Frontal cortex (tissue), 4 donors: ENCODE data around the gene NOL9. TPM values are rescaled to one million over a fixed set of nuclear protein-coding genes. Genes with fewer than 3 reads are reported as not detected.
A peak's percentile ranks its signal among the peaks of the same experiment; 100 is the strongest.

Experiments used
- DNase-seq, 2 donors: peaks; one replicate each; pipeline ENCODE4 v3.0.0; 2012; ENCODE audit warnings: low spot score in 2 of 2
- FAIRE-seq: peaks from 2 replicates; lab custom pipeline; 2012; peaks lifted over from hg19 to GRCh38; lab: Jason Lieb, UNC
- total RNA-seq: library from RNA; depleted of rRNA; stranded (reverse); fragments of >200 nt; gene quantifications from one replicate; pipeline ENCODE4 v1.2.3, GENCODE V29; 2014
- donor health status: control.
- donor health status: control.
- donor health status: control.

Gene NOL9
- total RNA-seq, 1 donor from 2014 or later, result 35.9 TPM

GRCh38 chr1:6508154-6508815 lies 46.0 kb downstream of the NOL9 start:
- FAIRE-seq, result no peak
- DNase-seq, result no peak

GRCh38 chr1:6507461-6507911 lies 46.8 kb downstream of the NOL9 start:
- FAIRE-seq (no peak), DNase-seq (peak in 1 of 2 donors; percentile 29)

GRCh38 chr1:6507037-6507428 lies 47.3 kb downstream of the NOL9 start:
- no peak for FAIRE-seq

GRCh38 chr1:6506210-6507036 lies 47.9 kb downstream of the NOL9 start:
- peak in 1 of 2 donors; percentile 17 for DNase-seq

More at GRCh38 chr1:6507037-6507428, 47.3 kb downstream of the NOL9 start:
- peak in 1 of 2 donors; percentile 22 for DNase-seq

GRCh38 chr1:6505367-6506209 lies 48.7 kb downstream of the NOL9 start:
- DNase-seq (no peak), FAIRE-seq (no peak)

More at GRCh38 chr1:6506210-6507036, 47.9 kb downstream of the NOL9 start:
- no peak for FAIRE-seq

GRCh38 chr1:6504887-6505286 lies 49.4 kb downstream of the NOL9 start:
- FAIRE-seq (no peak), DNase-seq (no peak)

GRCh38 chr1:6503884-6504602 lies 50.3 kb downstream of the NOL9 start:
- DNase-seq (no peak), FAIRE-seq (no peak)

GRCh38 chr1:6502000-6502891 lies 52.1 kb downstream of the NOL9 start:
- DNase-seq, result peak; percentile 48 to 63
- FAIRE-seq, result no peak

GRCh38 chr1:6501279-6501813 lies 53.0 kb downstream of the NOL9 start:
- FAIRE-seq, result no peak
- peak in 1 of 2 donors; percentile 18 for DNase-seq

- DNase-seq, result peak in 1 of 2 donors; percentile 17
- FAIRE-seq, result no peak
Observed at GRCh38 chr1:6500544-6501278, 53.6 kb downstream of the NOL9 start.

- FAIRE-seq (no peak), DNase-seq (no peak)
Observed at GRCh38 chr1:6499296-6499695, 55.0 kb downstream of the NOL9 start.

GRCh38 chr1:6498576-6499111 lies 55.7 kb downstream of the NOL9 start:
- FAIRE-seq (no peak), DNase-seq (no peak)

GRCh38 chr1:6497867-6498575 lies 56.3 kb downstream of the NOL9 start:
- DNase-seq (no peak), FAIRE-seq (no peak)

- no peak for FAIRE-seq
- DNase-seq, result peak; percentile 67 to 74
Observed at GRCh38 chr1:6497215-6497866, 57.0 kb downstream of the NOL9 start.

- FAIRE-seq (no peak), DNase-seq (no peak)
Observed at GRCh38 chr1:6496890-6497214, 57.5 kb downstream of the NOL9 start.

GRCh38 chr1:6496365-6496721 lies 58.0 kb downstream of the NOL9 start:
- DNase-seq (no peak), FAIRE-seq (no peak)
